Measurements from ENCODE around the gene BRAP.
"Not testable (repeated sequence)": the region's sequence is repeated elsewhere in the genome, so short reads cannot be mapped to it uniquely, and the experiment has no call there.

The BRAP gene, protein sequence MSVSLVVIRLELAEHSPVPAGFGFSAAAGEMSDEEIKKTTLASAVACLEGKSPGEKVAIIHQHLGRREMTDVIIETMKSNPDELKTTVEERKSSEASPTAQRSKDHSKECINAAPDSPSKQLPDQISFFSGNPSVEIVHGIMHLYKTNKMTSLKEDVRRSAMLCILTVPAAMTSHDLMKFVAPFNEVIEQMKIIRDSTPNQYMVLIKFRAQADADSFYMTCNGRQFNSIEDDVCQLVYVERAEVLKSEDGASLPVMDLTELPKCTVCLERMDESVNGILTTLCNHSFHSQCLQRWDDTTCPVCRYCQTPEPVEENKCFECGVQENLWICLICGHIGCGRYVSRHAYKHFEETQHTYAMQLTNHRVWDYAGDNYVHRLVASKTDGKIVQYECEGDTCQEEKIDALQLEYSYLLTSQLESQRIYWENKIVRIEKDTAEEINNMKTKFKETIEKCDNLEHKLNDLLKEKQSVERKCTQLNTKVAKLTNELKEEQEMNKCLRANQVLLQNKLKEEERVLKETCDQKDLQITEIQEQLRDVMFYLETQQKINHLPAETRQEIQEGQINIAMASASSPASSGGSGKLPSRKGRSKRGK

DNA sequence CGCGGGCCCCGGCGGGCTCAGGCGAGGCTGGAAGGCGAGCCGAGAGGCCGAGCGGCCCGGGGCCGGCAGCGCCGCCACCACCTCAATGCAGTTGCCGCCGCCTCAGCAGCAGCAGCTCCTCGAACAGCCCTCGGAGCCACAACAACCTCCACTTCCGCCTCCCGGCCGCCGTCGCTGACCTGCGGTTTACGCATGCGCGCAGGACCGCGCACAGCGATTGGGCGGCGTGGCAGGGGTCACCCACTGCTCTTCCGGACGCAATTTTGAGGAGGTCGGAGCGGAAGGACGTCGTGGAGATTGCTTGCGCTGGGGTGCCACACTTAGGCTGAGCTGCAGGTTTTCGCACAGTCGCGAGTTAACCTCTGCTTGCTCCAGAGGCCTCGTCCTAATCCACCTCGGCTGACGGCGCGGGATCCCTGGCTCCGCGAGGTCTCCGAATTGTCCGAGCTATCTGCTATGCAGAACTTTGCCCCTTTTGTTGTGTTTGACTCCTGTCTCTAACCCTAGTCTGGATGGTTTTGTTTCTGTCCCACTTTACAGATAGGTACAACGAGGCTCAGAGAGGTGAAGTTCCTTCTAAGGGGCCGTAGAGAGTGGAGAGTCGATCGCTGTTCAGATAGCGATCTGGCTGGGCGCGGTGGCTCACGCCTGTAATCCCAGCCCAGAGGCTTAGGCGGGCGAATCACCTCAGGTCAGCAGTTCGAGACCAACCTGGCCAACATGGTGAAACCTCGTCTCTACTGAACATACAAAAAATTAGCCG lies at the start of gene BRAP, which contains the start of gene ACAD10:
BRAP (minus strand) TSS at position 146 of the 763 bp plus-strand sequence. CDS start 164 bp downstream, outside the sequence.
ACAD10 (plus strand) TSS at position 243 of the 763 bp plus-strand sequence. CDS start 6,657 bp downstream, outside the sequence.
- peak; percentile 96 for DNase-seq

DNA sequence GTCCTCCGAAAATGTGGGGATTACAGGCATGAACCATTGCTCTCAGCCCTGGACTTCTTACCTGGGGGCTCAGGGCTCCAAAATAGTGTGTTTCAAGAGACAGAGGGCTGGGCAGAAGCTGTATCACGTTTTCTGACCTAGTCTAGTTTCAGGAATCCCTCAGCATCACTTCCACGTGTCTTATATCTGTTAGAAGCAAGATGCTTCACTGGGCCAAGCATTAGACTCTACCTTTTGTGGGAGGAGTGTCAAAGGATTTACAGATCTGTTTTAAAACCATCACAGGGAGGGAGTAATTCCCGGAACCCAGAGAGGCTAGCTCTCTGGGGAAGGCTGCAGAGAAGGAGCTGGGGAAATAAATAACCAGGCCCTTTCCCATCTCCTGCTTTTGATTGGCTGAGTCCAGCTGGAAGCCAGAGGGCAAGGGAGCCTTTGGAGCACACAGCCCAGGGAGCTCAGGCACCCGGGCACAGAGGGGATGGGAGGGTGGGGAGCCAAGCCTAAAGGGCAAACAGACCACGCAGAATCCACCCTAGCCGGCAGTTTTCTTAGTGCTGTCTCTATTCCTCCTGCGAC lies 47.7 kb upstream of the BRAP start:
- DNase-seq: no peak

DNA sequence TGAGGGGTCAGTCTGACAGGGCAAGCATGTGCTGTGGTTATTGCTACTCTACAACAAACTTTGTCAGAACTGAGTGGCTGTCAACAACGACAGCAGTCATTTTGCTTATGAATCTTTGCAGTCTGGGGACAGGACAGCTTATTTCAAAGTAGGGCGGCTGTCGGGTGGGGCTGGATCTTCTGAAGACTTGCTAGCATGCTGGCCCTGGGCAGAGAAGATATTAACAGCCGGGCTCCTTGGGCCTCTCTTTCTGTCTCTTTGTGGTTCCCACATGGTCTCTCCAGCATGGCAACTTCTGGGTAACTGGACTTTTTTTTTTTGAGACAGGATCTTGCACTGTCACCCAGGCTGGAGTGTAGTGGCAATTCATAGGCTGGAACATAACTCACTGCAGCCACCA lies 47.0 kb upstream of the BRAP start:
- DNase-seq: no peak

DNA sequence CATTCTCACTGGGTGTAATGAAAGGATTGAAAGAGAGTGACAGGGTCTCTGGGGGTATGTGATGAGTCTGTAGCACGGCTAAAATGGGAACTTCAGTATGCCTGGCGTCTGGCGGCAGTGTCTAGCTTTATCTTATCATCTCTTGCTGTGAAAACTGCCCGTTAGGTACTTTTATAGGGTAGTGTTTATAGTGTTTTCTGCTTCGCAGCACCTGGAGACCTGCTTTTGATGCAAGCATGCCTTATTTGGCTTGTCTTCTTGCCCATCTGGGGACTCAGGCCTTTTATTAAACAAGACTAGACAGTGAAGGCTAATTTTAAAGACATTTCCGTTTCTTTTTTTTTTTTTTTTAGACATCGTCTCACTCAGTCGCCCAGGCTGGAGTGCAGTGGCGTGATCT lies 44.7 kb upstream of the BRAP start:
- no peak for DNase-seq

DNA sequence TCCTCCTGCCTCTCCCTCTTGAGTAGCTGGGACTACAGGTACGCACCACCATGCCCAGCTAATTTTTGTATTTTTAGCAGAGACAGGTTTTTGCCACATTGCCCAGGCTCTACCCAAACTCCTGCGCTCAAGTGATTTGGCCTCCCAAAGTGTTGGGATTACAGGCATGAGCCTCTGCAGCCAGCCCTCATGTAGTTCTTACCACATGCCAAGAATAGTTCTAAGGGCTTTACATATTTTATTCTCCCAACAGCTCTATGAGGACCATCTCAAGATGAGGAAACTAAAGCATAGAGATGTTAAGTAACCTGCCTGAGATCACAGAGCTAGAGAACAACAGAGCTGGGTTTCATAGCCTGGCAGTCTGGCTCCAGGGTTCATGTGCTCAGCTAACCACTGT lies 43.0 kb upstream of the BRAP start:
- no peak for DNase-seq

DNA sequence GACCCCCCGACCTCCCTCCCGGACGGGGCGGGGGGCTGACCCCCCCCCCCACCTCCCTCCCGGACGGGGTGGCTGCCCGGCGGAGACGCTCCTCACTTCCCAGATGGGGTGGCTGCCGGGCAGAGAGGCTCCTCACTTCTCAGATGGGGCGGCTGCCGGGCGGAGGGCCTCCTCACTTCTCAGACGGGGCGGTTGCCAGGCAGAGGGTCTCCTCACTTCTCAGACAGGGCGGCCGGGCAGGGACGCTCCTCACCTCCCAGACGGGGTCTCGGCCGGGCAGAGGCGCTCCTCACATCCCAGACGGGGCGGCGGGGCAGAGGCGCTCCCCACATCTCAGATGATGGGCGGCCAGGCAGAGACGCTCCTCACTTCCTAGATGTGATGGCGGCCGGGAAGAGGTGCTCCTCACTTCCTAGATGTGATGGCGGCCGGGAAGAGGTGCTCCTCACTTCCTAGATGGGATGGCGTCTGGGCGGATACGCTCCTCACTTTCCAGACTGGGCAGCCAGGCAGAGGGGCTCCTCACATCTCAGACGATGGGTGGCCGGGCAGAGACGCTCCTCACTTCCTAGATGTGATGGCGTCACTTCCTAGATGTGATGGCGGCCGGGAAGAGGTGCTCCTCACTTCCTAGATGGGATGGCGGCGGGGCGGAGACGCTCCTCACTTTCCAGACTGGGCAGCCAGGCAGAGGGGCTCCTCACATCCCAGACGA lies 38.0 kb upstream of the BRAP start:
- DNase-seq: not testable (repeated sequence)

DNA sequence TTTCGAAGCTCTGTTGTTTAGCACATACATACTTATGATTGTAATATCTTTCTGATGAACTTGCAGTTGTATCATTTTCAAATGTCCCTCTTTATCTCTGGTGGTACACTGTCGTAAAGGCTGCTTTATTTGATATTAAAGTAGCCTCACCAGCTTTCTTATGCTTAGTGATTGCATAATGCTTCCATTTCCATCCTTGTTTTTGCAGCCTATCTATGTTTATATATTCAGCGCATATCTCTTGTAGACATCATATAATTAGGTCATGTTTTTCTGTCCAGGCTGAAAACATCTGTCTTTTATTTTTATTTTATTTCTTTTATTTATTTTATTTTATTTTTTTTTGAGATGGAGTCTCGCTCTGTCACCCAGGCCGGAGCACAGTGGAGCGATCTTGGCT lies 34.7 kb upstream of the BRAP start:
- DNase-seq: no peak

DNA sequence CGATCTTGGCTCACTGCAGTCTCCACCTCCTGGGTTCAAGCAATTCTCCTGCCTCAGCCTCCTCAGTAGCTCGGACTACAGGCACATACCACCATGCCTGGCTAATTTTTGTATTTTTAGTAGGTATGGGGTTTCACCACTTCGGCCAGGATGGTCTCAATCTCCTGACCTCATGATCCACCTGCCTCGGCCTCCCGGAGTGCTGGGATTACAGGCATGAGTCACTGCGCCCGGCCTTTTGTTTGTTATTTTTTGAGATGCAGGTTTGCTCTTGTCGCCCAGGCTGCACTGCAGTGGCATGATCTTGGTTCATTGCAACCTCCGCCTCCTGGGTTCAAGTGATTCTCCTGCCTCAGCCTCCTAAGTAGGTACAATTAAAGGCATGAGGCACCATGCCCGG lies 33.6 kb upstream of the BRAP start:
- DNase-seq: not testable (repeated sequence)

DNA sequence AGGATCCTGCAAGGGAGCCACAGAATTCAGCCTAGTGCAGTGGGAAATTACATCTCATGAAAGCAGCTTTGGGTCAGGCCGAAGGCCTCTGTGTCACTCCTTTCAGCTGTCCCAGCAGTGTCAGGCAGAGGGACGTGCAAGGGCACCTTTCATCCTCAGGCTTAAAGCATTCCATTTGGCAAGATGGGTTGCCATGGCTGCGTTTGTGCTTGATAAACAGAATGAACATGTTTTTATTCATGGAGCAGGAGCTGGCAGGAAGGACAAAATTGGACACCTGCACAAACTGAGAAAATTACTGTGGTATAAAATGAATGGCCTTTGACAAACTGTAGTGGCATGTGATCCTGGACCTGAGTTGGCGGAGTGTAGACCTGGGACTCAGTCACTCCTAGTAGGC lies 29.5 kb upstream of the BRAP start:
- DNase-seq: no peak

DNA sequence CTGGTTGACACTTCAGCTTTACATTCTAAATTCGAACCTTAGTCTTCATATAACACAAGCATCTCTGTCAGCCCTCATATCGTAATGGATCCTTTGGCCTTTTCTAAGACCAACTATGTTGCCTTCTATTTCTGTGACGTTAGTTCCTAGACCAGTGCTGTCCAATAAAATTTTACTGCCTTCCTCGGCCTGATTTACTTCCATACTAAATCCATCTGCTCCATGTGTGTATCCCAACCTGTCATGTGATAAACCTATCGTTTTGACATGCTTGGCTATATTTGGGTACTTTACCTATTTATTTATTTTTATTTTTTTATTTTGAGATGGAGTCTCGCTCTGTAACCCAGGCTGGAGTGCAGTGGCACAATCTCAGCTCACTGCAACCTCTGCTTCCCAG lies 20.4 kb upstream of the BRAP start:
- no peak for DNase-seq

DNA sequence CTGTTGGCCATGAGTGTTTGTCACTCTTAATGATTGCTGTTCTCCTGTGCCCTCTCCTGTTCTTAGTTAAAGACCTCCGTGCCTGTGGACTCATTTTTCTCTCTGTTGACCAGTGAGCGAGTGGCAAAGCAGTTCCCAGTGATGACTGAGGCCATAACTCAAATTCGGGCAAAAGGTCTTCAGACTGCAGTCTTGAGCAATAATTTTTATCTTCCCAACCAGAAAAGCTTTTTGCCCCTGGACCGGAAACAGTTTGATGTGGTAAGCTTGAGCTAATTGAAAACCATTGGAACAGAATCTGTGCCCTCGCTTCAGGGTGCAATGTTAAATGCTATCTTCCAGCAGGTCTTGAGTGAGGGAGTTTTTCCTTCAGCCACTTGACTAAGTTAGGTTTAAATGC lies 19.9 kb upstream of the BRAP start:
- DNase-seq: no peak

DNA sequence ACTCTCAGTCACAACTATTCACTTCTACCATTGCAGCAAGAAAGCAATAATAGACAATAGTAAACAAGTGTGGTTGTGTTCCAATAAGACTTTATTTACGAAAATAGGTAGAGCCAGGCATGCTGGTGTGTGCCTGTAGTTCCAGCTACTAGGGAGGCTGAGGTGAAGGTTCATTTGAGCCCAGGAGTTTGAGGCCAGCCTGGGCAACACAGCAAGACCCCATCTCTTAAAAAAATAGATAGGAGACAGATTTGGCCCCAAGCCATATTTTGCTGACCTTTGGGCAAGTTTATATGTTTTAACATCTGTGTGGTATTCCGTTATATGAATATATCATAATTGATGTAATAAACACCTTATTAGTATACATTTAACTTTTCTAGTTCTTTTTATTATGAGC lies 14.2 kb upstream of the BRAP start:
- no peak for DNase-seq

DNA sequence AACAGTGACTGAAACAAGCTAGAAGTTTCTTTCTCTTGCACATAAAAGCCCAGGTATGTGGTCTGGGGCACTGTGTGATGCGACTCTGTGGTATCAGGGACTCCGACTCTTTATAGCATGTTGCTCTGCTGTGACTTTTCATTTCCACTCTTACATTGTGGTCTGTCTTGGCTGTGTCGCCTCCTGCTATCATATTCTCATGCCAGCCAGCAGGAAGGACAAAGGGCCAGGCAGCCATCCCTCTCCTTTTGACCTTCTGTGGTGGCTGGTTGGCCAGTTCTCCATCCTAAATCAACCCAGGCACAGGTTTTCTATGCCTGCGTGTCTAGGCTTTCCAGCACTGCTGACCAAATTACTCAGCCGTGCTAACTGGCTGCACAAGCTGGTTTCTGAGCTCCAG lies 8.1 kb upstream of the BRAP start:
- DNase-seq: no peak

DNA sequence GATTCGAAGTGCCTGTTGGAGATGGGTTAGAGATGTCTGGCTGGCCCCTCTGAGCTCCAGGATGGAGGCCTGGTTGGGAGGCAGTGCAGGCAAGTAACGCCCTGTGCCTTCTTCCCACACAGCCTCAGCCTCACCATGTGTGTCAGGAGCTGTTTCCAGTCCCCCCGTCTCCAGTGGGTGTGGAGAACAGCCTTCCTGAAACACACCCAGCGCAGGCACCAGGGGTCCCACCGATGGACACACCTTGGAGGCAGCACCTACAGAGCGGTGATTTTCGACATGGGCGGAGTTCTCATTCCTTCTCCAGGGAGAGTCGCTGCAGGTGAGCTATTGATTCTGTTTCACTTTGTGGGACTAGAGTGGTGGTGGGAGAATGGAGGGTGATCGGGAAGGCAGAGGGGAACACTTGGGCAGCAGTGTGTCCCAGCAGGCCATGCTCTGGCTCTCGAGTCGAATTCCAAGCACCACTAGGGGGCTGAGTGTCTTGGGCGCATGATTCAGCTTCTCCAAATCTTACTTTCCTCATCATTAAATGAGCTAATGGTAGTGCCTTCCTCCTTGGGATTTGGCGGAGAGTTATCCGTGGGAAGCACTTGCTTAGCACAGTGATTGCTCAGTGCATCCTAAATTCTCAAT lies 6.9 kb upstream of the BRAP start:
- DNase-seq: no peak

DNA sequence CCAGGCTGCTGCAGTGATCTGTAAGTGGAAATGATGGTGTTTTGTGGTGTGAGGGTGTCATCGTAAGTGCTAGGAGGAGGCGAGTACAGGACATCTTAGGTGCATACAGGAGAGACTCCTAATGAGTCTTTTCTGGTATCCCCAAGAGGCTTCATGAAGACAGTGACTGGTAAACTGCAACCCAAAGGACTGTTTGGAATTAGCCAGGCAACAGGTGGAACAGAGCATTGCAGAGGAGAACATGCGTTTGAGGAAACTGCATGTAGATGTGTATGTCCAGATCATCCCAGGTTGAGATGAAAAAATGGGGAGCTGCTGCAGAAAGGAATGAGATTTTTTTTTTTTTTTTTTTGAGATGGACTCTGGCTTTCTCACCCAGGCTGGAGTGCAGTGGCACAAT lies 5.5 kb upstream of the BRAP start:
- no peak for DNase-seq

DNA sequence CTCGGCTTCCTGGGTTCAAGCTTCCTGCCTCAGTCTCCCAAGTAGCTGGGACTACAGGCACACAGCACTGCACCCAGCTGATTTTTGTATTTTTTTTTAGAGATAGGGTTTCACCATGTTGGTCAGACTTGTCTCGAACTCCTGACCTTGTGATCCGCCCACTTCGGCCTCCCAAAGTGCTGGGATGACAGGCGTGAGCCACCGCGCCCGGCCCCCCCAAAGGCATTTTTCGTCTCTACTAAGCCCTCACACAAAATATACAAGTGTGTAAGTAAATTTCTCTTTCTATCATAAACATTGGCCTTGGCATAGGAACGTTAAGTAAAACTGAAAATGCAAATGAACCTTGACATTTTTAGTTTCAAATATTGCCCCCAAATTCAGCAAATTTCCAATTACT lies 2.2 kb upstream of the BRAP start:
- DNase-seq: no peak

DNA sequence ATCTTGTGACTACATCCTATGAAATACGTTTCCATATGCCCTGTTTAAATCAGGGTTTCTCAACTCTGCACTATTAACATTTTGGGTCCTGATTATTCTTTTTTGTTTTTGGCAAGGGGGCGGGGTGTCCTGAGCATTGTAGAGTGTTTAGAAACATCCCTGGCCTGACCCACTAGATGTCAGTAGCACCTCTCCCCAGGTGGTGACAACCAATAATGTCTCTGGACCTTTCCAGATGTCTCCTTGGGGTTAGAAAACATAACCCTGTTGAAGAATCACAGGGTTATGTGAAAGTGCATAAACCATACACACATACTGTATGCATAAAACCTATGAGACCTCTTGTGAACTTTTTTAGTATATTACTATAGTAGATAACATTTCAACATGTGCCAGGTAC lies 1.5 kb upstream of the BRAP start:
- DNase-seq: no peak

DNA sequence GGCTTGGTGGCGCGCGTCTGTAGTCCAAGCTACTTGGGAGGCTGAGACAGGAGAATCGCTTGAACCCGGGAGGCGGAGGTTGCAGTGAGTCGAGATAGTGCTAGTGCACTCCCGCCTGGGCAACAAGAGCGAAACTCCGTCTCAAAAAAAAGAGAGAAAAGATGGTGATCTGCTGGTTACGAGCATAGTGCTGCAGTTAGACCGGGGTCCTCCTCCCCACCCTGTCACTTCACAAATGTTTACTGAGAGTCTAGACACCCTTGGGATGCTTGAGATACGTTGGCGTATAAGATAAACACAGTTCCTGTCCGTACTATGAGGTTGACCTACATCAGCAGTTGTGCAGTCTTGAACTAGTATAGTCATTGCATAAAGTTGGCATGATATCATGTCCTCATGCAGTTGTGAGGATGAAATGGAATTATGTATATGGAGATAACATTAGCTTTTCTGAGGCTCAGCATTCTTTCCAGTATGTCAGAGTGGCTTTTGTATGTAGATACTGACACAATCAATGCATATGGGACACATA lies 884 bp upstream of the BRAP start:
- DNase-seq: no peak

DNA sequence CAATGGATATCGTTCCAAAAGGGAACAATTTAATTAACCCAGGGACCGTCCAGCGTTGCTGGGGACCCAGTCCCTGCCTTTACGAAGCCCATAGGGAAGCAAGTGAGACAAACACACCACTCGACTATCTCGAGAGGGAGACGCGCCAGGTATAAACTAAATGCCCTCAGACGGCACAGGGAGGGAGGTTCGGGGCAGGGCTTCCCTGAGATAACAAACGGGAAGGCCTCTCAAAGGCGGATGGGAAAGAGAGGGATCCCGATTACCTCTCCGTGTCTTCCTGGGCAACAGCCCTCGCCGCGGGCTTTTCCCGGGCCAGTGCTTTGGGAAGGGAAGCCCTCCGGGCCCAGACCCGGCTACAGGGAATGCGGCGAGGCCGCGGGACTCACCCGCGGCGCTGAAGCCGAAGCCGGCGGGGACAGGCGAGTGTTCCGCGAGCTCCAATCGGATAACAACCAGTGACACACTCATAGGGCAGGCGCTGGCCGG lies 390 bp downstream of the BRAP start:
- peak; percentile 35 for DNase-seq

DNA sequence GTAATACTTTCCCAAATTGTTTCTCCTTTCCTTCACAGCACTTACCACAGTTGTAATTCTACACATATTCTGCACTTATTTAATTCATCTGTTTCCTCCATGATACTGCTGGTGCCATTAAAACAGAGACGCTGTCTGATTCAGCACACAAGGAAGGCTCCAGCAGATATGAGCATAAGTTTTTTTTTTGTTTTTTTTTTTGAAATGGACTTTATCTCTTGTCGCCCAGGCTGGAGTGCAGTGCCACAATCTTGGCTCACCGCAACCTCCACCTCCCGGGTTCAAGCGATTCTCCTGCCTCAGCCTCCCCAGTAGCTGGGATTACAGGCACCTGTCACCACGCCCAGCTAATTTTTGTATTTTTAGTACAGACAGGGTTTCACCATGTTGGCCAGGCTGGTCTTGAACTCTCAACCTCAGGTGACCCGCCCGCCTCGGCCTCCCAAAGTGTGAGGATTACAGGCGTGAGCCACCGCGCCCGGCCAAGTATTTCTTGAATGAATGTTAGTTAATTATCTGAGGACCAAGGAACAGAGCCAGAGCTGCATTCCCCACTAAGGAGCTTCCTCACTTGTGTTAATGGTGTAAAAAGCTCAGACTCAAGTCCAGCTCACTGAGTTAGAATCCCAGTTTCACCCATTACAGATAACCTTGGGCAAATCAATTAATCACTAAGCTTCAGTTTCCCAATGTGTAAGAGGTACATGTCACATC lies 1.1 kb downstream of the BRAP start:
- not testable (repeated sequence) for DNase-seq

DNA sequence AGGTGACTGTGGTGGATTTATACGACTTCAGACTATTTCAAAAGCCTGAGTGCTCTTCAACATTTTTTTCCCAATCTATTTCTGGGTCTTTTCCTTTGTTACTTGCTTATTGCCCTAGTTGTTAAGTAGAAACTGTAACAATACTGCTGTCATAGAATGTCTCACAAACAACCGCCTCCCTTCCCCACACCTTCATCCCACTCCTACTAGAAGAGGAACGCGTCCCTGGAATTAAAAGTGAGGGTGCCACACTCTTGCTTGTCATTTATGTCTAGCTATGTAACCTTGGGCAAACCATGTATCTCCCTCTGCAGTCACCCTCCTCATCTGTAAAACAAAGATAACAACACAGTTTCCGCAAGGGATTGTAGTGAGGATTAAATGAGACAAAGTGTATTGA lies 8.6 kb downstream of the BRAP start:
- no peak for DNase-seq

Data from left hindlimb (tissue), 1 donor.